K562 (cell line): ENCODE data around the gene SHFL. TPM values are rescaled to one million over a fixed set of nuclear protein-coding genes. Genes with fewer than 3 reads are reported as not detected.
A peak's percentile ranks its signal among the peaks of the same experiment; 100 is the strongest.

Experiments
- ARID3B ChIP-seq: fragments of 250-450 bp; sonication (Bioruptor Pico); IDR thresholded peaks from 2 replicates; pipeline ENCODE4 v1.4.0; 2020; ENCODE audit warnings: borderline replicate concordance
- ATF2 ChIP-seq: sonication (generic); formaldehyde crosslinking; IDR thresholded peaks from 2 replicates; pipeline ENCODE4 v1.8.1; 2022; ENCODE audit warnings: missing genetic modification reagents
- BDP1 ChIP-seq: IDR thresholded peaks from 3 replicates; pipeline ENCODE4 v1.6.1; 2011; ENCODE audit not compliant: insufficient read length, insufficient read depth
- CBX3 ChIP-seq, 2 experiments: IDR thresholded peaks; 1 replicate in 1 of 2; 2 replicates in 1 of 2; pipeline ENCODE4 v1.6.1; 2012; ENCODE audit warnings: inconsistent platforms in 2 of 2, low read length in 2 of 2, borderline replicate concordance in 1 of 2, control low read depth in 1 of 2
- CHD1 ChIP-seq: fragments of 200-600 bp; sonication (generic); IDR thresholded peaks from one replicate; pipeline ENCODE4 v1.6.1; 2012; ENCODE audit warnings: mild to moderate bottlenecking, moderate library complexity, low read length, inconsistent platforms
- CXXC5 ChIP-seq: fragments of 250-450 bp; sonication (Bioruptor Pico); IDR thresholded peaks from 2 replicates; pipeline ENCODE4 v1.8.0; 2022; ENCODE audit warnings: inconsistent platforms, mild to moderate bottlenecking, moderate library complexity
- E4F1 ChIP-seq: fragments of 250-450 bp; sonication (Bioruptor Pico); IDR thresholded peaks from 2 replicates; pipeline ENCODE4 v1.5.0; 2021; ENCODE audit warnings: mild to moderate bottlenecking, borderline replicate concordance
- ERF ChIP-seq: fragments of 450-650 bp; formaldehyde crosslinking; IDR thresholded peaks from 2 replicates; pipeline ENCODE4 v1.4.0; 2020; ENCODE audit warnings: mild to moderate bottlenecking, mixed read lengths
- FOXK2 ChIP-seq, 2 experiments: fragments of 450-650 bp; IDR thresholded peaks in 1 of 2; conservative IDR thresholded peaks in 1 of 2; 2 replicates each; pipeline ENCODE4 v1.6.1; 2016; ENCODE audit warnings: low read depth in 2 of 2, mild to moderate bottlenecking in 1 of 2
- HMBOX1 ChIP-seq: sonication (generic); IDR thresholded peaks from 2 replicates; pipeline ENCODE4 v1.6.1; 2016
- NR2C2 ChIP-seq, 2 experiments: fragments of 200-800 bp in 1 of 2; sonication (Bioruptor generic) in 1 of 2; sonication (generic) in 1 of 2; formaldehyde crosslinking in 1 of 2; IDR thresholded peaks; 2 replicates each; pipeline versions ENCODE4 v1.6.1 to v1.8.0; 2016 to 2022; ENCODE audit warnings: mild to moderate bottlenecking in 1 of 2, missing compliant biosample characterization in 1 of 2, missing genetic modification characterization in 1 of 2, missing genetic modification reagents in 1 of 2
- PML ChIP-seq: IDR thresholded peaks from 2 replicates; pipeline ENCODE4 v1.6.1; 2012; ENCODE audit warnings: low read length, inconsistent platforms
- PTTG1 ChIP-seq: fragments of 450-650 bp; IDR thresholded peaks from 2 replicates; pipeline ENCODE4 v1.6.1; 2016; ENCODE audit warnings: low read depth, mild to moderate bottlenecking, missing genetic modification characterization, missing compliant biosample characterization
- RBM34 ChIP-seq: fragments of 200-400 bp; formaldehyde crosslinking; IDR thresholded peaks from 2 replicates; pipeline ENCODE4 v1.6.1; 2018; ENCODE audit warnings: low read length, borderline replicate concordance; ENCODE audit not compliant: insufficient read depth
- STAT5A ChIP-seq: IDR thresholded peaks from 2 replicates; pipeline ENCODE4 v1.6.1; 2012; ENCODE audit warnings: low read length, inconsistent platforms, borderline replicate concordance
- TAF1 ChIP-seq: IDR thresholded peaks from 2 replicates; pipeline ENCODE4 v1.6.1; 2011; ENCODE audit warnings: mild to moderate bottlenecking, low read length, moderate library complexity; ENCODE audit not compliant: insufficient read depth, control insufficient read depth, severe bottlenecking; ENCODE audit errors: extremely low read depth
- TAF9B ChIP-seq: fragments of 450-650 bp; IDR thresholded peaks from 2 replicates; pipeline ENCODE4 v1.6.1; 2018; ENCODE audit warnings: mild to moderate bottlenecking; ENCODE audit not compliant: partially characterized antibody
- ZNF174 ChIP-seq: fragments of 250-450 bp; sonication (Bioruptor Pico); IDR thresholded peaks from 2 replicates; pipeline ENCODE4 v1.4.0; 2020; ENCODE audit warnings: mild to moderate bottlenecking
- ZNF197 ChIP-seq: fragments of 200-800 bp; sonication (Bioruptor generic); IDR thresholded peaks from 2 replicates; pipeline ENCODE4 v1.6.1; 2016; ENCODE audit warnings: low read depth, missing genetic modification characterization, missing compliant biosample characterization
- ZNF239 ChIP-seq: fragments of 250-450 bp; sonication (Bioruptor Pico); IDR thresholded peaks from 2 replicates; pipeline ENCODE4 v1.4.0; 2020; ENCODE audit warnings: mild to moderate bottlenecking
- ZNF586 ChIP-seq: fragments of 450-650 bp; formaldehyde crosslinking; conservative IDR thresholded peaks from 2 replicates; pipeline ENCODE4 v1.4.0; 2020; ENCODE audit warnings: mild to moderate bottlenecking, moderate library complexity
- ZSCAN29 ChIP-seq: fragments of 450-650 bp; IDR thresholded peaks from 2 replicates; pipeline ENCODE4 v1.6.1; 2017
- polyA plus RNA-seq, 8 experiments: library from polyadenylated mRNA; depleted of rRNA in 4 of 8; stranded (reverse) in 5 of 8; unstranded in 3 of 8; fragments of >200 nt; fragmentation: Nextera tagmentation in 2 of 8; fragmentation: Illumina TruSeq in 1 of 8; extraction: Ambion mirVana in 2 of 8; extraction: Trizol in 1 of 8; gene quantifications; 2 replicates each; pipeline versions ENCODE4 v1.2.1 to v1.2.3, GENCODE V29; 2011 to 2014; ENCODE audit warnings: inconsistent platforms in 1 of 8, missing spikeins in 1 of 8
- total RNA-seq, 7 experiments: library from RNA; depleted of rRNA in 6 of 7; stranded (reverse); fragments of >200 nt in 6 of 7; fragmentation: Illumina TruSeq in 2 of 7; extraction: Trizol in 2 of 7; gene quantifications; 2 replicates each; pipeline versions ENCODE4 v1.2.1 to v1.2.3, GENCODE V29; 2011 to 2021; ENCODE audit warnings: low replicate concordance in 1 of 7

SHFL gene
- total and polyA plus RNA-seq, 9 of the 15 experiments (the other 6 are each of a cell fraction or from before 2014, with no cell fraction given): 1.5 to 25.7 (median 13.0) TPM

GRCh38 chr19:10091895-10092641 is 6.0 kb downstream of the SHFL start (continued):
- TF ChIP-seq E4F1 (CRISPR knock-in tag) (no peak), CHD1 (no peak), CXXC5 (CRISPR knock-in tag) (0 out of 2 replicates have a peak, but pooled peaks have one; percentile 26), ARID3B (no peak), ATF2 (CRISPR knock-in tag) (no peak), PTTG1 (tag) (no peak), NR2C2 (CRISPR knock-in tag; IDR thresholded peaks at IDR 0.05) (no peak), NR2C2 (tag; IDR thresholded peaks at IDR 0.05) (no peak), ZNF174 (CRISPR knock-in tag) (no peak), PML (no peak), TAF9B (no peak), ERF (no peak), ZNF197 (CRISPR knock-in tag) (no peak), RBM34 (no peak), CBX3 (IDR thresholded peaks at IDR 0.05; ENCODE audit: borderline replicate concordance in 1 of 2, low read length in 2 of 2) (no peak), BDP1 (no peak), ZNF239 (no peak), ZSCAN29 (no peak), ZNF586 (no peak), TAF1 (no peak), HMBOX1 (no peak), STAT5A (no peak; the same call in 1 of the 2 replicates), FOXK2 (conservative IDR thresholded peaks at IDR 0.05 in 1 of 2, IDR thresholded peaks at IDR 0.05 in 1 of 2; ENCODE audit: low read depth in 2 of 2) (no peak)
